ENCODE results near the gene NBEA.

NBEA gene

GRCh38 chr13:35475960-35476943 is 534.2 kb downstream of the NBEA start, which contains the start of gene MAB21L1:
Gene MAB21L1, minus strand, starts transcription at chr13:35476689. Its CDS starts 551 bp downstream, at chr13:35476138.
- DNase-seq (ENCODE audit: low read depth) = no peak

- no peak for DNase-seq (ENCODE audit: low read depth)
Measured at GRCh38 chr13:35477386-35477946, 535.4 kb downstream of the NBEA start.

- DNase-seq (ENCODE audit: low read depth) = no peak
Measured at GRCh38 chr13:35478271-35479037, 536.4 kb downstream of the NBEA start.

GRCh38 chr13:35479038-35479492 is 537.0 kb downstream of the NBEA start:
- DNase-seq (ENCODE audit: low read depth) = no peak

GRCh38 chr13:35479706-35480105 is 537.6 kb downstream of the NBEA start:
- no peak for DNase-seq (ENCODE audit: low read depth)

- DNase-seq (ENCODE audit: low read depth) = no peak
Measured at GRCh38 chr13:35480346-35480745, 538.3 kb downstream of the NBEA start.

GRCh38 chr13:35481777-35482176 is 539.7 kb downstream of the NBEA start:
- no peak for DNase-seq (ENCODE audit: low read depth)

- DNase-seq (ENCODE audit: low read depth) = no peak
Measured at GRCh38 chr13:35482527-35482926, 540.5 kb downstream of the NBEA start.

- no peak for DNase-seq (ENCODE audit: low read depth)
Measured at GRCh38 chr13:35483761-35484160, 541.7 kb downstream of the NBEA start.

GRCh38 chr13:35484384-35484783 is 542.3 kb downstream of the NBEA start:
- no peak for DNase-seq (ENCODE audit: low read depth)

GRCh38 chr13:35485424-35485823 is 543.4 kb downstream of the NBEA start:
- no peak for DNase-seq (ENCODE audit: low read depth)

GRCh38 chr13:35489050-35489449 is 547.0 kb downstream of the NBEA start:
- no peak for DNase-seq (ENCODE audit: low read depth)

- no peak for DNase-seq (ENCODE audit: low read depth)
Measured at GRCh38 chr13:35496006-35496405, 553.9 kb downstream of the NBEA start.

GRCh38 chr13:35496761-35497386 is 554.8 kb downstream of the NBEA start:
- no peak for DNase-seq (ENCODE audit: low read depth)

- no peak for DNase-seq (ENCODE audit: low read depth)
Measured at GRCh38 chr13:35498231-35498630, 556.2 kb downstream of the NBEA start.

GRCh38 chr13:35499196-35499662 is 557.2 kb downstream of the NBEA start:
- no peak for DNase-seq (ENCODE audit: low read depth)

GRCh38 chr13:35499676-35500075 is 557.6 kb downstream of the NBEA start:
- no peak for DNase-seq (ENCODE audit: low read depth)

GRCh38 chr13:35500144-35500543 is 558.1 kb downstream of the NBEA start:
- no peak for DNase-seq (ENCODE audit: low read depth)

GRCh38 chr13:35501661-35502235 is 559.7 kb downstream of the NBEA start:
- DNase-seq (ENCODE audit: low read depth) = no peak

GRCh38 chr13:35502456-35502855 is 560.4 kb downstream of the NBEA start:
- DNase-seq (ENCODE audit: low read depth) = no peak

- no peak for DNase-seq (ENCODE audit: low read depth)
Measured at GRCh38 chr13:35512271-35512920, 570.3 kb downstream of the NBEA start.

Data from activated T-helper 1 cell treated with Interleukin-2 at 50 U/mL for 16 hours (primary cell).